ENCODE results near the gene CNIH2. TPM values are rescaled to one million over a fixed set of nuclear protein-coding genes. Genes with fewer than 3 reads are reported as not detected.

The CNIH2 gene
- total and polyA plus RNA-seq, 2 of the 13 experiments (the other 11 are each of a cell fraction or from before 2014, with no cell fraction given), result 0.60 to 0.69 TPM

GRCh38 chr11:66317723-66318599, 40.0 kb downstream of the CNIH2 start (continued):
- TF ChIP-seq ZNF687 (CRISPR knock-in tag; IDR thresholded peaks at IDR 0.05) (peak; percentile 85), MATR3 (CRISPR knock-in tag; IDR thresholded peaks at IDR 0.05) (no peak), NR2F6 (IDR thresholded peaks at IDR 0.05) (no peak), NR2F6 (CRISPR knock-in tag; IDR thresholded peaks at IDR 0.05) (0 out of 2 replicates have a peak, but pooled peaks have one; percentile 10), ZNF367 (CRISPR knock-in tag; IDR thresholded peaks at IDR 0.05; ENCODE audit: borderline replicate concordance) (no peak), MAFG (CRISPR knock-in tag; IDR thresholded peaks at IDR 0.05) (0 out of 2 replicates have a peak, but pooled peaks have one; percentile 49), HDAC6 (IDR thresholded peaks at IDR 0.05; ENCODE audit: low read depth, low read length) (no peak), GFI1 (CRISPR knock-in tag; IDR thresholded peaks at IDR 0.05; ENCODE audit: borderline replicate concordance) (0 out of 2 replicates have a peak, but pooled peaks have one; percentile 9), MAFK (conservative IDR thresholded peaks at IDR 0.05 in 1 of 2, IDR thresholded peaks at IDR 0.05 in 1 of 2; ENCODE audit: low read length in 2 of 2) (peak; percentile 57 to 78; a peak in 3 of 4 replicates), SKIL (CRISPR knock-in tag; IDR thresholded peaks at IDR 0.05; ENCODE audit: borderline replicate concordance) (no peak), ZNF17 (CRISPR knock-in tag; IDR thresholded peaks at IDR 0.05) (no peak), NFATC3 (CRISPR knock-in tag; IDR thresholded peaks at IDR 0.05) (no peak), TEAD3 (CRISPR knock-in tag; optimal IDR thresholded peaks at IDR 0.05; ENCODE audit: borderline replicate concordance) (no peak), ZGPAT (CRISPR knock-in tag; IDR thresholded peaks at IDR 0.05) (0 out of 2 replicates have a peak, but pooled peaks have one; percentile 30)

All from HepG2 (cell line).